A673 (cell line): Measurements from ENCODE around the gene STOML2.

Source experiments
- CTCF ChIP-seq: fragments of 300-800, 200-600 bp; sonication (generic); conservative IDR thresholded peaks from 2 replicates; pipeline ENCODE4 v1.5.1; 2017; ENCODE audit warnings: low read depth, mild to moderate bottlenecking, antibody characterized with exemption, low read length, moderate library complexity, mixed read lengths
- EZH2 ChIP-seq: fragments of 200-600 bp; sonication (generic); IDR thresholded peaks from 2 replicates; pipeline ENCODE4 v1.6.1; 2017; ENCODE audit warnings: borderline replicate concordance, low read depth, mild to moderate bottlenecking, mixed read lengths, antibody characterized with exemption, low read length; ENCODE audit not compliant: poor library complexity, severe bottlenecking

- TF ChIP-seq CTCF (no peak), EZH2 (no peak)
These were observed 45.7 kb downstream of the STOML2 start for GRCh38 chr9:35057271-35057620.
